HG03196 (cell line): ENCODE measurements around the gene KIR2DL1.
"Not testable (repeated sequence)": the region's sequence is repeated elsewhere in the genome, so short reads cannot be mapped to it uniquely, and the experiment has no call there.

Experiments used
- ATAC-seq: cut with Tn5 transposase; IDR thresholded peaks from one replicate; pipeline ENCODE4 v1.9.1; 2021; ENCODE audit not compliant: unreplicated experiment

Gene KIR2DL1

DNA sequence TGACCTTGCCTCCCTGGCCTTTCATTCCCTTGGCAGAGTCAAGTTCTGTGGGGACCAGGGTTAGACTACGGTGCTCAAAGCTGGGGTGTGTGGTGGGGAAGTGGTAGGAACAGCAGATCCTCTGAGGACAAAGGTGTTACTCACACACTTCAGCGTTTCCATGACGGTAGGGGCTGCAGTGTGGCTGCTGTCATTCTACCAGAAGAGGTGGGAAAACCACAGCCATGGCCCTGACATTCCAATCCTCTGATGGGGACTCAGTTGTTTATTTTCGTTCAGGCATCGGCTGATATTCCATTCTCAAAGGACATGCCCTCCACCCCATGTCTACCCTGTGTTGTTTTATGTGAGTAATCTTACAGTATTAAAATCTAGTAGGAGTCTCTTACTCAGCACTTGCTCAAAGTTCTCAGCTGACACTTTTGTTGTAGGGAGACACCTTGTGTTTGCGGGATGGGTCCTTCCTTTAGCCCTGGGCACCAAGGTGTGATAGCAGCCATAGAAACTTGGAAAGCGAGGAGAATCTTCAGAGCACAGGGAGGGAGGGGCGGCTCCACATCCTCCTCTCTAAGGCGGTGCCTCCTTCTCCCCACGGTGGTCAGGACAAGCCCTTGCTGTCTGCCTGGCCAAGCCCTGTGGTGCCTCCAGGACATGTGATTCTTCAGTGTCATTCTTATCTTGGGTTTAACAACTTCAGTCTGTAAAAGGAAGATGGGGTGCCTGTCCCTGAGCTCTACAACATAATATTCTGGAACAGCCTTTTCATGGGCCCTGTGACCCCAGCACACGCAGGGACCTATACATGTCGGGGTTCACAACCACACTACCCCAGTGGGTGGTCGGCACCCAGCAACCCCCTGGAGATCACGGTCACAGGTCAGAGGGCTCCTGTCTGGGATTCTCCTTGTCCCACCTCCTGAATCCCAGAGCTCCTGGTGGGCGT is 1.7 kb downstream of the KIR2DL1 start:
- ATAC-seq, result not testable (repeated sequence)

DNA sequence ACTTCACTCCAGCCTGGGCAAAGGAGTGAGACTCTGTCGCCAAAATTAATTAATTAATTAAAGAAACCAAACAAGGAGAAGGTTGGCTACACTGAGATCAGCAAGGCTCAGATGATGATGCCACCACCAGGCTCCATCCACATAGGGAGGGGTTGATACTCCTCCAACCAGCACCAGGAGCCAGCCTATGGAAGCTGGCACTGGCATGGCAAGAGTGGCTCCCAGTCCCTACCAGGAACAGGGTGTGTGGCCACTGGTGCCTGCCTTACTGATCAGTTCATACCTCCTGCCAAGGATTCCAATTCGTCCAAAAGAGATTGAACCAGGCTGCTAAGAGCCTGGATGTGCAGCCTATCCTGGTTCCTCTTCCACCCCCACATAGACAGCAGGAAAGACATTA is 3.1 kb downstream of the KIR2DL1 start:
- ATAC-seq, result not testable (repeated sequence)

DNA sequence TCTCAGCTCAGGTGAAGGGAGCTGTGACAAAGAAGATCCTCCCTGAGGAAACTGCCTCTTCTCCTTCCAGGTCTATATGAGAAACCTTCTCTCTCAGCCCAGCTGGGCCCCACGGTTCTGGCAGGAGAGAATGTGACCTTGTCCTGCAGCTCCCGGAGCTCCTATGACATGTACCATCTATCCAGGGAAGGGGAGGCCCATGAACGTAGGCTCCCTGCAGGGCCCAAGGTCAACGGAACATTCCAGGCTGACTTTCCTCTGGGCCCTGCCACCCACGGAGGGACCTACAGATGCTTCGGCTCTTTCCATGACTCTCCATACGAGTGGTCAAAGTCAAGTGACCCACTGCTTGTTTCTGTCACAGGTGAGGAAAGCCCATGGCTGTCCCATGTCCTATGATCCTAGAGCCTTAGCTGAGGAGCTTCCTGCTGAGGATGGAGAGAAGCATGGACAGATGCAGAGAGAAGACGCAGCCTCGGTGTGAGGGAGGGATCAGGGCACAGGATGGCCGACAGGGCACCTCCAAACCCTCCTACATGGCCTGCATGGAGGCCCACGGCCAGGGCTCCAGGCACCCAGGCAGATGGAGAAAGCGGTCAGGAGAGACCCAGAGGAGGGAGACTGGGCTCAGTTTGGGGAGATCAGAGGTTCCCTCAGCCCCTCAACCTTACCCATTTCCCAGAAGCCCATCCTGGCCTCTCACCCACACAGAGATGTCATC is 5.7 kb downstream of the KIR2DL1 start:
- not testable (repeated sequence) for ATAC-seq

DNA sequence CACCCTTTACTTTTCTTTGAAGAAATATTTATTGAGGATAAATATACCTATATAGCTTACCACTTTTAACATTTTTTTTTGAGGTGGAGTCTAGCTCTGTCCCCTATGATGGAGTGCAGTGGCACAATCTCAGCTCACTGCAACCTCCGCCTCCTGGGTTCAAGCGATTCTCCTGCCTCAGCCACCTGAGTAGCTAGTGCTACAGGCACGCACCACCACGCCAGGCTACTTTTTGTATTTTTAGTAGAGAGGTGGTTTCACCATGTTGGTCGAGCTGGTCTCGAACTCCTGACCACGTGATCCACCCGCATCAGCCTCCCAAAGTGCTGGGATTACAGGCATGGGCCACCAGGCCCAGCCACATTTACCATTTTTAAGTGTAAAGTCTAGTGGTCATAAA is 6.2 kb downstream of the KIR2DL1 start:
- not testable (repeated sequence) for ATAC-seq

DNA sequence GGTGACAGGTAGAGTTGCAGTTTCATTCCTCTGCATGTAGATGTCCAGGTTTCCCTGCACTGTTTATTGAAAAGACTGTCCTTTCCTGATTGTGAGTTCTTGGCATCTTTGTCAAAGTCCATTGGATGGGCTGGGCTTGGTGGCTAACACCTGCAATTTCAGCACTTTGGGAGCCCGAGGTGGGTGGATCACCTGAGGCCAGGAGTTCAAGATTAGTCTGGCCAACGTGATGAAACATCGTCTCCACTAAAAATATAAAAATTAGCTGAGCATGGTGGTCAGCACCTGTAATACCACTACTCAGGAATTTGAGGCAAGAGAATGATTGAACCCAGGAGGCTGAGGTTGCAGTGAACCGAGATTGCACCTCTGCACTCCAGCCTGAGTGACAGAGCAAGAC is 8.3 kb downstream of the KIR2DL1 start:
- ATAC-seq, result not testable (repeated sequence)

DNA sequence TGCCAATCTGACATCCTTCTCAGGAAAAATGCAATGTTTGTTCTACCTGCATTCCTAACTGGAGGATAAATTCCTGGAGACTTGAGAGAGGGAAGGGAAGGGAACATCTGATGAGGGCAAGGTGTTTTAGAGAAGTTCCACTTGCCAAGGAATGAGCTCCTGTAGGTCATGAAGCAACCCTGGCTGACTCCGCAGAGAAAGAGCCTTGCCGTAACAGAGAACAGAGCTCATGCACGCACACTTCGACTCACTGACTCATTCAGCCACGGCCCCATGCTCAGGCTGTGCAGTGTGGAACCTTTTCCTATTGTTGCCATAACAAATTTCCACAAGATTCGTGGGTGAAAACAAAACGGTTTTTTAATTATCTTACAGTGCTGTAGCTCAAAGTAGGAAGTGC is 9.3 kb downstream of the KIR2DL1 start:
- not testable (repeated sequence) for ATAC-seq

DNA sequence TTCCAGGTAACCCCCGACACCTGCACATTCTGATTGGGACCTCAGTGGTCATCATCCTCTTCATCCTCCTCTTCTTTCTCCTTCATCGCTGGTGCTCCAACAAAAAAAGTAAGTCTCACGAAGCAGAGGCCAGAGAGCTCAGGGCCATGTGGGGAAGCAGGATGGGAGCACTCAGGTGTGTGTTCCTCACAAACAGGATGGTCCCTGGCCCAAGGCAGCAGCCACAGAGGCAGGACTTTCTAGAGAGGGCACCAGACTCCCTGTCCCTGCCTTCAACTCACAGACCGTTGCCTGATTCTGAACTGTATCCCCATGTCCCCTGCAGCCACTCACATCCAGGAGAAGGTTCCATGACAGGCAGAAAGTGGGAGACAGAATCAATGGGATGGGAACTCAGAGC is 13.3 kb downstream of the KIR2DL1 start:
- not testable (repeated sequence) for ATAC-seq

DNA sequence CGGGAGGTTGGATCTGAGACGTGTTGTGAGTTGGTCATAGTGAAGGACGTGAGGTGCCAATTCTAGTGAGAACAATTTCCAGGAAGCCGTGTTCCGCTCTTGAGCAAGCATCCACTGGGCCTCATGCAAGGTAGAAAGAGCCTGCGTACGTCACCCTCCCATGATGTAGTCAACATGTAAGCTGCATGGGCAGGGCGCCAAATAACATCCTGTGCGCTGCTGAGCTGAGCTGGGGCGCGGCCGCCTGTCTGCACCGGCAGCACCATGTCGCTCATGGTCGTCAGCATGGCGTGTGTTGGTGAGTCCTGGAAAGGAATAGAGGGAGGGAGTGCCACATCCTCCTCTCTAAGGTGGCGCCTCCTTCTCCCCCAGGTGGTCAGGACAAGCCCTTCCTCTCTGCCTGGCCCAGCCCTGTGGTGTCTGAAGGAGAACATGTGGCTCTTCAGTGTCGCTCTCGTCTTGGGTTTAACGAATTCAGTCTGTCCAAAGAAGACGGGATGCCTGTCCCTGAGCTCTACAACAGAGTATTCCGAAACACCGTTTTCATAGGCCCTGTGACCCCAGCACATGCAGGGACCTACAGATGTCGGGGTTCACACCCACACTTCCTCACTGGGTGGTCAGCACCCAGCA is 16.6 kb downstream of the KIR2DL1 start:
- ATAC-seq, result not testable (repeated sequence)

DNA sequence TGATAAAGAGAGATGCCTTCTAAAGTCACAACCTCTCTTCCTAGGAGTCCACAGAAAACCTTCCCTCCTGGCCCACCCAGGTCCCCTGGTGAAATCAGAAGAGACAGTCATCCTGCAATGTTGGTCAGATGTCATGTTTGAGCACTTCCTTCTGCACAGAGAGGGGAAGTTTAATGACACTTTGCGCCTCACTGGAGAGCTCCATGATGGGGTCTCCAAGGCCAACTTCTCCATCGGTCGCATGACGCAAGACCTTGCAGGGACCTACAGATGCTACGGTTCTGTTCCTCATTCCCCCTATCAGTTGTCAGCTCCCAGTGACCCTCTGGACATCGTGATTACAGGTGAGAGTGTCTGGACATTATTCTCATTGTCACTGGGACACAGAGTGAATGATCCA is 18.6 kb downstream of the KIR2DL1 start:
- ATAC-seq, result not testable (repeated sequence)

DNA sequence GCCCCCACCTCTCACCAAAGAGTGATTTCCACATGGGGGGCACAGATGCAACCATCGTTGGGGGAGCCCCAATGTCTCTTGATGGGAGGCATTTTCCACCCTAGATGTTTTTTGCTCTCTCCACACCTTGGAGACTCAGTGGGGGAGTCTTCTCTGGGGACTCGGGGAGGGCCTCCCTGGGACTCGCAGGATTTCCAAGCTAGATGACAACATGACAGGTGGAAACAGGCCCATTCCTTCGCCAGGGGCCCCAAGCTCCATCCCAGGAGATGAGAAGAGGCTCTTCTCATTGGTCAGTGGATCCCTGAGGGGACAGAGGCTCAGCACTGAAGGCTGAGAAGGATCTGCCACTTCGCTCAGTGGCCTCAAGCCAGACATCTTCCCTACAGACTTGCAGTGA is 21.1 kb downstream of the KIR2DL1 start:
- no peak for ATAC-seq

DNA sequence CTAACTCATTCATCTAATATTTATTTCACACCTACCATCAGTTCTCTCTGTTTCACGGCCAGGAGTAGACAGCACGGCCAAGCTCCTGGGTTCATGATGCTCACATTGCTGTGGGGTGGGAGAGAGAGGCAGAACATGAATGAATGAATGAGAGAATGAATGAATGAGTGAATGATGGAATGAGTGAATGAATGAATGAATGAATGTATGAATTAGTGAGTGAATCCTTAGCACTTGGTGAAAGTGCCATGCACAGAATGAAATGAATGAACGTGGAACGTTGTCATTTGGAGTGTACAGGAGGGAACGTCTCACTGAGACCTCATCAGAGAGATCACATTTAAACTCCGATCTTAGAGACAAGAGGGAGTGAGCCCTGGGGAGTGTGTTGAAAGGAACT is 21.9 kb downstream of the KIR2DL1 start:
- ATAC-seq, result no peak

DNA sequence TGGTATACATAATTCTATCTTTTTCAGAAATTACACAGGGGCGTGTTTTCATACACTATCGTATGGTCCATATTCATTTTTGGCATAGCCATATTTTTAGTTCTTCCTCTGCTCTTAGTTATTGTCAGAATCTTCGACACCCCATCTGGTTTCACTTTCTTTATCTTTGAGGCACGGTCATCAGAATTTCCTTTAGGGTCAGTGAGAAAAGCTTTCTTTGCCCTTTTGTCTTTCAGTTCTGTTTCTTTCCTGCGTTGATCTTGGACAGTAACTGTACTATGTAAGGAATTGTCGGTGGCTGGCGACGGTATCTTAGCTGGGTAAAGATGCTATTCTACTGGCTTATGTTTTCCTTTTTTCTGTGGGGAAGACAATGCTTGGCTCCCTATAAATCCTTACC is 23.2 kb downstream of the KIR2DL1 start:
- ATAC-seq, result no peak

DNA sequence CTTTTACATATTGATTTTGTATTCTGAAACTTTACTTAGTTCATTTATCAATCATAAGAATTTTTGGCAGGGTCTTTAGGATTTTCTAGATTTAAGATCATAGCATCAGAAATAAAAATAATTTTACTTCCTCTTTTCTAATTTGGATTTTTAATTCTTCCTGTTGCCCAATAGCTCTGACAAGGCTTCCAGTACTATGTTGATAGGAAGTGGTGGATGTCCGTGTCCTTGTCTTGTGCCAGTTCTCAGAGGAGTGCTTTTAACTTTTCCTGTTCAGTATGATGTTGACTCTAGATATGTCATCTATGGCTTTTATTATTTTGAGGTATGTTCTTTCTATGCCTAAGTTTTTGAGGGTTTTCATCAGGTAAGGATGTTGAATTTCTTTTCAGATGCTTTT is 26.2 kb downstream of the KIR2DL1 start:
- ATAC-seq, result no peak

DNA sequence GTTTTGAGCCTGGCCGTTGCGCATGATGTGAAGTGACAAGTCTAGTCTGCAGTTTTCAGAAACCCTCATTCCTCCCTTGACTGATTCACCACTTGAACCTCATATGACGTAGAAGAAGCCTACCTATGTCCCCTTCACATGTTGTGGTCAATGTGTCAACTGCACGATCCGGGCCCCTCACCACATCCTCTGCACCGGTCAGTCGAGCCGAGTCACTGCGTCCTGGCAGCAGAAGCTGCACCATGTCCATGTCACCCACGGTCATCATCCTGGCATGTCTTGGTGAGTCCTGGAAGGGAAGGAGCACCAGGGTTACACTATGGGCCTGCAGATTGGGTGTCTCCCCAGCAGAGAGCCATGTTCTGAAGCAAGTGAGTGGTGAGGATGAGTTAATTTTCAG is 33.8 kb downstream of the KIR2DL1 start, which contains the start of gene KIR2DL4:
TSS of gene KIR2DL4 (plus strand) at position 201 of the 400 bp plus-strand sequence. CDS start at position 243, 42 bp downstream.
- no peak for ATAC-seq

DNA sequence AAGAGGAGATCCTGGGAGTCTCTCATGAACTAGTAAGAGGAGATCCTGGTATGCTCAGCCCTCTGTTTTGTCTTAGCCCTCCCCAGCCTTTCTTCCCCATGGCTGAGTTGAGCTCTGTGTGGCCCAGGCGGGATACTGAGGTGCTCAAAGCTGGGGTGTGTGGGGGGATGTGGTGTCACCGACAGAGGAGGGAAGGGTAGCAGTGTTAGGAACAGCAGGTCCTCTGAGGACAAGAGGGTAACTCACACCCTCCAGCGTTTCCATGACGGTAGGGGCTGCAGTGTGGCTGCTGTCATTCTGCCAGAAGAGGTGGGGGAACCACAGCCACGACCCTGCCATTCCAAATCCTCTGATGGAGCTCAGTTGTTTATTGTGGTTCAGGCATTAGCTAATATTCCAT is 34.5 kb downstream of the KIR2DL1 start:
- ATAC-seq, result no peak

DNA sequence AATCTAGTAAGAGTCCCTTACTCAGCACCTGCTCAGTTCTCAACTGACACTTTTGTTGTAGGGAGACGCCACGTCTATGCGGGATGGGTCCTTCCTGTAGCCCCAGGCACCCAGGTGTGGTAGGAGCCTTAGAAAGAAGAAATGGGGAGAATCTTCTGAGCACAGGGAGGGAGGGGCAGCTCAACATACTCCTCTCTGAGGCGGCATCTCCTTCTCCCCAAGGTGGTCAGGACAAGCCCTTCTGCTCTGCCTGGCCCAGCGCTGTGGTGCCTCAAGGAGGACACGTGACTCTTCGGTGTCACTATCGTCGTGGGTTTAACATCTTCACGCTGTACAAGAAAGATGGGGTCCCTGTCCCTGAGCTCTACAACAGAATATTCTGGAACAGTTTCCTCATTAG is 35.0 kb downstream of the KIR2DL1 start:
- ATAC-seq, result no peak

DNA sequence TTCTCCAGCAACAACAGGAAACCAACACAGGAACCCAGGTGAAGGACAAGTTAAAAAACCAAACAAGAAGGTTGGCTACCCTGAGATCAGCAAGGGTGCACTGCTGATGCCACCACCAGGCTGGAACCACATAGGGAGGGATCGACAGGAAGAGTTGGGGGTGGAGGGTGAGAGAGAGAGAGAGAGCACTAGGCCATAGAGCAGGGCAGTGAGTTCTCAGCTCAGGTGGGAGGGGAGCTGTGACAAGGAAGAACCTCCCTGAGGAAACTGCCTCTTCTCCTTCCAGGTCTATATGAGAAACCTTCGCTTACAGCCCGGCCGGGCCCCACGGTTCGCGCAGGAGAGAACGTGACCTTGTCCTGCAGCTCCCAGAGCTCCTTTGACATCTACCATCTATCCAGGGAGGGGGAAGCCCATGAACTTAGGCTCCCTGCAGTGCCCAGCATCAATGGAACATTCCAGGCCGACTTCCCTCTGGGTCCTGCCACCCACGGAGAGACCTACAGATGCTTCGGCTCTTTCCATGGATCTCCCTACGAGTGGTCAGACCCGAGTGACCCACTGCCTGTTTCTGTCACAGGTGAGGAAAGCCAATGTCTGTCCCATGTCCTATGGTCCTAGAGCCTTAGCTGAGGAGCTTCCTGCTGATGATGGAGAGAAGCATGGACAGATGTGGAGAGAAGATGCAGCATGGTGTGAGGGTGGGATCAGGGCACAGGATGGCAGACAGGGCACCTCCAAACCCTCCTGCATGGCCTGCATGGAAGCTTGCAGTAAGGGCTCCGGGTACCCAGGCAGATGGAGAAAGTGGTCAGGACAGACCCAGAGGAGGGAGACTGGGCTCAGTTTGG is 36.3 kb downstream of the KIR2DL1 start:
- ATAC-seq, result no peak

DNA sequence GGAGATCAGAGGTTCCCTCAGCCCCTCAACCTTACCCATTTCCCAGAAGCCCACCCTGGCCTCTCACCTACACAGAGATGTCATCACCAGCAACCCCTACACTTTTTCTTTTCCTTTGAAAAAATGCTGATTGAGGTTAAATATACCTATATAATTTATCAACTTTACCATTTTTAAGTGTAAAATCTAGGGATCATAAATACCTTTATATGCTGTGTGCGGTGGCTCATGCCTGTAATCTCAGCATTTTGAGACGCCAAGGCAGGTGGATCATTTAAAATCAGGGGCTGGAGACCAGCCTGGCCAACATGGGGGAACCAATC is 36.9 kb downstream of the KIR2DL1 start:
- no peak for ATAC-seq

DNA sequence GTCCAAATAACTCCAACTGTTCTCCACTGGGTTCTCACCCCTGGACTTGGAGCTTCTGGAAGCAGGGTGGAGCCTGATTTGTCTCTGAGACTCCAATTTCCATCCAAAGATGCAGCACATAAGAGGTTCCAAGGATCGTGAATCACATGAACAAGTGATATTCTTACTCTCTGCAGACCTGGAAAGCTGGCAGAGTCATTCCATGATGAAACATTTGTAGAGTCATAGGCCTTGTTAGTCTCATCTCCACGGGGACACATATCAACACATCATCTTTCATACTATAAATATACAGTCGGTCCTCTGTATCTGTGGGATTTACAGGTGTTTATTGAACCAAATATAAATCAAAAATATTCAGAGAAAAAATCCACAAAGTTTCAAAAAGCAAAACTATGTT is 45.0 kb downstream of the KIR2DL1 start:
- ATAC-seq, result not testable (repeated sequence)

DNA sequence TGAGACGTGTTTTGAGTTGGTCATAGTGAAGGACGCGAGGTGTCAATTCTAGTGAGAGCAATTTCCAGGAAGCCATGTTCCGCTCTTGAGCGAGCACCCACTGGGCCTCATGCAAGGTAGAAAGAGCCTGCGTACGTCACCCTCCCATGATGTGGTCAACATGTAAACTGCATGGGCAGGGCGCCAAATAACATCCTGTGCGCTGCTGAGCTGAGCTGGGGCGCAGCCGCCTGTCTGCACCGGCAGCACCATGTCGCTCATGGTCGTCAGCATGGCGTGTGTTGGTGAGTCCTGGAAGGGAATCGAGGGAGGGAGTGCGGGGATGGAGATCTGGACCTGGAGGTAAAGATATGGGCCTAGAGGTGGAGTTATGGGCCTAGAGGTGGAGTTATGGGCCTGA is 46.7 kb downstream of the KIR2DL1 start, which contains the start of gene KIR3DL1:
TSS of gene KIR3DL1 (plus strand) at position 218 of the 400 bp plus-strand sequence.
- ATAC-seq, result not testable (repeated sequence)
